Memory B cell (primary cell): Measurements from ENCODE around the gene ZNF467.
A peak's percentile ranks its signal among the peaks of the same experiment; 100 is the strongest.

ENCODE experiments used
- ATAC-seq: fragments of 150-1000 bp; cut with Tn5 transposase; 2 replicates; pipeline ENCODE4 v1.10.0; 2021; ENCODE audit warnings: low read depth, mild to moderate bottlenecking, moderate library complexity
- DNase-seq, 2 donors: peaks; one replicate each; pipeline ENCODE4 v3.0.0; 2022; ENCODE audit warnings: low spot score in 2 of 2
- H3K27ac Mint-ChIP-seq: one replicate; pipeline ENCODE4 v1.8.0; 2022; ENCODE audit warnings: mild to moderate bottlenecking, moderate library complexity, mixed read lengths
- H3K27me3 Mint-ChIP-seq: one replicate; pipeline ENCODE4 v1.8.0; 2022; ENCODE audit warnings: mixed read lengths
- H3K36me3 Mint-ChIP-seq: one replicate; pipeline ENCODE4 v1.8.0; 2022; ENCODE audit warnings: mild to moderate bottlenecking, mixed read lengths
- H3K4me1 Mint-ChIP-seq: one replicate; pipeline ENCODE4 v1.8.0; 2022; ENCODE audit warnings: mixed read lengths
- H3K4me3 Mint-ChIP-seq: one replicate; pipeline ENCODE4 v1.8.0; 2022; ENCODE audit warnings: mild to moderate bottlenecking, moderate library complexity, mixed read lengths
- H3K9me3 Mint-ChIP-seq: one replicate; pipeline ENCODE4 v1.8.0; 2022; ENCODE audit warnings: mixed read lengths

The ZNF467 gene

GRCh38 chr7:149743476-149744255 lies 29.7 kb downstream of the ZNF467 start:
- Mint-ChIP-seq H3K27ac (no peak overlapping the region), H3K4me1 (peaks cover 6% of the 10 kb centered on the region), H3K4me3 (no peak overlapping the region), H3K36me3 (no peaks in the 10 kb centered on the region), H3K9me3 (no peaks in the 10 kb centered on the region), H3K27me3 (peaks cover 16% of the 10 kb centered on the region)
- DNase-seq (no peak), ATAC-seq (no peak)

GRCh38 chr7:149742075-149742701 lies 31.2 kb downstream of the ZNF467 start:
- peaks cover 9% of the 10 kb centered on the region for H3K4me1 Mint-ChIP-seq
- peak overlapping the region; percentile 85 for H3K4me3 Mint-ChIP-seq
- H3K27me3 Mint-ChIP-seq = peaks cover 20% of the 10 kb centered on the region
- H3K9me3 Mint-ChIP-seq = no peaks in the 10 kb centered on the region
- peak overlapping the region; percentile 71 for H3K27ac Mint-ChIP-seq
- no peaks in the 10 kb centered on the region for H3K36me3 Mint-ChIP-seq
- DNase-seq (peak; percentile 45 to 73), ATAC-seq (peak; percentile 78)

- H3K36me3 Mint-ChIP-seq = no peaks in the 10 kb centered on the region
- H3K9me3 Mint-ChIP-seq = no peaks in the 10 kb centered on the region
- peak; percentile 68 for ATAC-seq
- H3K4me3 Mint-ChIP-seq = peak overlapping the region; percentile 85
- H3K27me3 Mint-ChIP-seq = peaks cover 20% of the 10 kb centered on the region
- H3K4me1 Mint-ChIP-seq = peaks cover 9% of the 10 kb centered on the region
- H3K27ac Mint-ChIP-seq = no peak overlapping the region
- DNase-seq = no peak
Observed at GRCh38 chr7:149741629-149742028, 31.8 kb downstream of the ZNF467 start.

- H3K4me1 Mint-ChIP-seq = peaks cover 19% of the 10 kb centered on the region
- no peak overlapping the region for H3K4me3 Mint-ChIP-seq
- H3K27ac Mint-ChIP-seq = no peak overlapping the region
- DNase-seq = no peak
- H3K36me3 Mint-ChIP-seq = peaks cover 1% of the 10 kb centered on the region
- peaks cover 12% of the 10 kb centered on the region for H3K27me3 Mint-ChIP-seq
- no peak for ATAC-seq
- no peaks in the 10 kb centered on the region for H3K9me3 Mint-ChIP-seq
Observed at GRCh38 chr7:149736478-149737360, 36.7 kb downstream of the ZNF467 start.

GRCh38 chr7:149735779-149736477 lies 37.5 kb downstream of the ZNF467 start:
- Mint-ChIP-seq H3K9me3 (no peaks in the 10 kb centered on the region), H3K4me1 (peaks cover 19% of the 10 kb centered on the region), H3K4me3 (no peak overlapping the region), H3K27ac (no peak overlapping the region), H3K36me3 (peaks cover 4% of the 10 kb centered on the region), H3K27me3 (peaks cover 12% of the 10 kb centered on the region)
- no peak for DNase-seq
- no peak for ATAC-seq

GRCh38 chr7:149735181-149735602 lies 38.2 kb downstream of the ZNF467 start:
- peak overlapping the region; percentile 63 for H3K27ac Mint-ChIP-seq
- ATAC-seq = no peak

GRCh38 chr7:149734791-149735075 lies 38.7 kb downstream of the ZNF467 start:
- H3K4me3 Mint-ChIP-seq = no peak overlapping the region
- peak; percentile 29 for ATAC-seq
- peaks cover 7% of the 10 kb centered on the region for H3K27me3 Mint-ChIP-seq
- DNase-seq = no peak
- peak overlapping the region; percentile 63 for H3K27ac Mint-ChIP-seq
- peaks cover 4% of the 10 kb centered on the region for H3K36me3 Mint-ChIP-seq
- peaks cover 19% of the 10 kb centered on the region for H3K4me1 Mint-ChIP-seq
- no peaks in the 10 kb centered on the region for H3K9me3 Mint-ChIP-seq

More at GRCh38 chr7:149735181-149735602, 38.2 kb downstream of the ZNF467 start:
- Mint-ChIP-seq H3K9me3 (no peaks in the 10 kb centered on the region), H3K4me3 (no peak overlapping the region), H3K27me3 (peaks cover 8% of the 10 kb centered on the region), H3K4me1 (peaks cover 19% of the 10 kb centered on the region), H3K36me3 (peaks cover 4% of the 10 kb centered on the region)
- DNase-seq = no peak

- H3K36me3 Mint-ChIP-seq = peaks cover 4% of the 10 kb centered on the region
- peaks cover 4% of the 10 kb centered on the region for H3K27me3 Mint-ChIP-seq
- peak overlapping the region; percentile 63 for H3K27ac Mint-ChIP-seq
- H3K4me3 Mint-ChIP-seq = no peak overlapping the region
- ATAC-seq (no peak), DNase-seq (no peak)
- H3K9me3 Mint-ChIP-seq = no peaks in the 10 kb centered on the region
- peaks cover 19% of the 10 kb centered on the region for H3K4me1 Mint-ChIP-seq
Observed at GRCh38 chr7:149733924-149734790, 39.2 kb downstream of the ZNF467 start.

GRCh38 chr7:149733131-149733923 lies 40.1 kb downstream of the ZNF467 start:
- H3K4me3 Mint-ChIP-seq = no peak overlapping the region
- H3K4me1 Mint-ChIP-seq = peaks cover 18% of the 10 kb centered on the region
- H3K9me3 Mint-ChIP-seq = no peaks in the 10 kb centered on the region
- H3K27ac Mint-ChIP-seq = no peak overlapping the region
- ATAC-seq (no peak), DNase-seq (no peak)
- H3K27me3 Mint-ChIP-seq = peaks cover 3% of the 10 kb centered on the region
- peaks cover 5% of the 10 kb centered on the region for H3K36me3 Mint-ChIP-seq

- DNase-seq (no peak), ATAC-seq (no peak)
- Mint-ChIP-seq H3K27ac (no peak overlapping the region), H3K4me1 (peaks cover 16% of the 10 kb centered on the region), H3K9me3 (no peaks in the 10 kb centered on the region), H3K27me3 (no peaks in the 10 kb centered on the region), H3K36me3 (peaks cover 8% of the 10 kb centered on the region), H3K4me3 (no peak overlapping the region)
Observed at GRCh38 chr7:149732611-149733010, 40.8 kb downstream of the ZNF467 start.

- peaks cover 16% of the 10 kb centered on the region for H3K4me1 Mint-ChIP-seq
- H3K36me3 Mint-ChIP-seq = peaks cover 10% of the 10 kb centered on the region
- H3K9me3 Mint-ChIP-seq = no peaks in the 10 kb centered on the region
- H3K27me3 Mint-ChIP-seq = no peaks in the 10 kb centered on the region
- H3K27ac Mint-ChIP-seq = no peak overlapping the region
- no peak for DNase-seq
- no peak overlapping the region for H3K4me3 Mint-ChIP-seq
- no peak for ATAC-seq
Observed at GRCh38 chr7:149732111-149732561, 41.3 kb downstream of the ZNF467 start.

GRCh38 chr7:149731207-149731955 lies 42.0 kb downstream of the ZNF467 start:
- Mint-ChIP-seq H3K4me1 (peaks cover 16% of the 10 kb centered on the region), H3K9me3 (no peaks in the 10 kb centered on the region), H3K27me3 (no peaks in the 10 kb centered on the region), H3K4me3 (no peak overlapping the region), H3K36me3 (peaks cover 13% of the 10 kb centered on the region), H3K27ac (no peak overlapping the region)
- ATAC-seq (no peak), DNase-seq (no peak)
